ENCODE measurements around the gene OPCML.

OPCML gene

DNA sequence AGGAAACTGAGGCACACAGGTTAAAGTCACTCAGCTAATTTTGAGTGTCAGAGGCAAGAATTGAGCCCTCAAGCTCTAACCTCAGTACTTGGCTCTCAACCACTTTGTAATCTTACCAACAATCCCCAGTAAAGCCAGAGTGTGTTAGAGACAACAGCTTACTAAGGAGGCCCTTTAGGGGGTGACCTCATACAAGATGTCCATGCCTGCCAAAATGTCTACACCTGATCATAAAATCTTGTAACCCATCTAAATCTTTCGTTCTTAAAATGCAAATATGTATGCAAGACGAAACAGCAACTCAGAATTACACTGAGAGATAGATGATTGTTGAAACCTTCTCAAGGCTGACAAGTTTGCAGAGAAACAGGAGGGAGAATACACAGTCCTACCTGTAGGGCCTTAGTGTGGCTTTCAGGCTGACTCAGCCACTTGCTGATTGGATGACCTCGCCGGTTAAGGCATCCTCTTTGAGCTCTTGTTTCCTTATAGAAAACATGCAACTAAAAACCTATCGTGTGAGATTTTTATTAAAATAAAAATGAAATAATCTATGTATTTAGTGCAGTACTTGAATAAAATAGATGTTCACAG lies 143.2 kb downstream of the OPCML start:
- H3K4me3 ChIP-seq (ENCODE audit: control insufficient read depth, low read depth, low read length) = no peak overlapping the region
- TF ChIP-seq CTCF (IDR thresholded peaks at IDR 0.05; ENCODE audit: control insufficient read depth, insufficient read depth, low read depth, low read length, missing control alignments) = no peak
- no peak for DNase-seq (ENCODE audit: low read depth)

DNA sequence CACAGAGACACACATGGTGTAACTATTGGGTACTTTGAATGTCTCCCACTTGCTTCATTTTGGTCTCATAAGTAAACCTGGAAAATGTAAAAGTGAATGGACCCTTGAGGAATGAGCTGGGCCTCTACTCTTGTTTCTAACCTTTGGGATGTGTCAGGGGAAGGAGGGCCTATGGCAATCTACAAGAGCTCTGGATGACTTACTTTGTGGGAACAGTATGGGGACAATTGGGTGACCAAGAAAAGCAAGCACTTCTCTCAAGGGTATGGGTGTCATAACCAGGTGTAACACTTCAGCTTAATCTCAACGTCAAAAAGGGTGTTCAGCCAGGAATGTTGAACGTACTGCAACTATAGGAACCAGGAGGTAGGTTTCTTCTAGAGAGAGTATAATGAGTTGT lies 144.0 kb downstream of the OPCML start:
- DNase-seq (ENCODE audit: low read depth) = no peak
- TF ChIP-seq CTCF (IDR thresholded peaks at IDR 0.05; ENCODE audit: control insufficient read depth, insufficient read depth, low read depth, low read length, missing control alignments) = no peak
- no peak overlapping the region for H3K4me3 ChIP-seq (ENCODE audit: control insufficient read depth, low read depth, low read length)

GRCh38 chr11:133386852-133387251 lies 145.4 kb downstream of the OPCML start:
- DNase-seq (ENCODE audit: low read depth) = no peak
- TF ChIP-seq CTCF (IDR thresholded peaks at IDR 0.05; ENCODE audit: control insufficient read depth, insufficient read depth, low read depth, low read length, missing control alignments) = no peak
- no peak overlapping the region for H3K4me3 ChIP-seq (ENCODE audit: control insufficient read depth, low read depth, low read length)

- H3K4me3 ChIP-seq (ENCODE audit: control insufficient read depth, low read depth, low read length) = no peak overlapping the region
- TF ChIP-seq CTCF (IDR thresholded peaks at IDR 0.05; ENCODE audit: control insufficient read depth, insufficient read depth, low read depth, low read length, missing control alignments) = no peak
- DNase-seq (ENCODE audit: low read depth) = no peak
These were observed 146.0 kb downstream of the OPCML start for GRCh38 chr11:133386262-133386661.

DNA sequence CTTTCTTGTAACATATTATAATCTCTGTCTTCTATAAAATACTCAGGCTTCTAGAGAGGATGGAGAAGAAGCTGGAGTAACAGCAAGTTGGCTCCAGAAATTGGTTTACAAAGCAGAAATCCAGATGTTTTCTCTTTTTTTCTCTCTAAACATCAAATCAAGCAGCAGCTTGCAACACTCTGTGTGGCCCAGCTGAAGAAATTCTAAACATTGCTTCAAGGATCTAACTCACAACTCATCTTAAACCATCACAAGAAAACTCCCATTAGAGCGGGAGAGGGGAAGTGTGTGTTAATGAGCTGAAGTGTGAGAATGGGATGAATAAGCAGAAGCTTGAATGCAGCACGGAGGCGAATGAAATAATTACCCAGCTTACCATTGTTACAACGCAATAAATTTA lies 146.5 kb downstream of the OPCML start:
- no peak for DNase-seq (ENCODE audit: low read depth)

GRCh38 chr11:133384731-133385130 lies 147.6 kb downstream of the OPCML start:
- no peak for TF ChIP-seq CTCF (IDR thresholded peaks at IDR 0.05; ENCODE audit: control insufficient read depth, insufficient read depth, low read depth, low read length, missing control alignments)
- H3K4me3 ChIP-seq (ENCODE audit: control insufficient read depth, low read depth, low read length) = no peak overlapping the region
- DNase-seq (ENCODE audit: low read depth) = no peak

More for the DNA sequence above, 146.5 kb downstream of the OPCML start:
- no peak overlapping the region for H3K4me3 ChIP-seq (ENCODE audit: control insufficient read depth, low read depth, low read length)
- TF ChIP-seq CTCF (IDR thresholded peaks at IDR 0.05; ENCODE audit: control insufficient read depth, insufficient read depth, low read depth, low read length, missing control alignments) = no peak

GRCh38 chr11:133383689-133384088 lies 148.6 kb downstream of the OPCML start:
- TF ChIP-seq CTCF (IDR thresholded peaks at IDR 0.05; ENCODE audit: control insufficient read depth, insufficient read depth, low read depth, low read length, missing control alignments) = no peak
- no peak overlapping the region for H3K4me3 ChIP-seq (ENCODE audit: control insufficient read depth, low read depth, low read length)
- no peak for DNase-seq (ENCODE audit: low read depth)

All from AG09309 (cell line).